ENCODE measurements around the gene ALPK1.

ALPK1 gene

DNA sequence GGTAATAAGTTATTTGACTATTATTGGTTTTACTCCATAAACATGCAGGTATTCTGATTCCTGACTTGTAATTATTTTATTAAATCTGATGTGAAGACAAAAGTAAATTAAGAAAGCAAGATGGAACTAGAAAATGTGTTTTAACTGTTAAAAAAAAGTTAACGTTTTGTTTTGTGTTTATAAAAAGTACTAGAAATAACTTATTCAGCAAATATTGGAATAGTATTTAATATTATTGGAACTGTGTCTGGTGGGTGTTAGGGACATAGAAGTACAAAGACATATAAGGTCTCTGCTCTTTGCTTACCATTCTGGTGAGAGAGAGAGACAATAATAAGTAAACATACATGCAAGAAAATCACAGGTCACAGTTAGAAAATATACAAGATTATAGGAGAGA lies 27.1 kb upstream of the ALPK1 start:
- ChIA-PET POLR2A (no interaction called here), CTCF (interaction anchor here (0.7 to 1.6 kb wide), 4 partner anchors 9 to 243 kb away, joined by 3 to 5 read pairs (median 3); no protein-coding TSS in a partner anchor)
- no peak for DNase-seq (ENCODE audit: extremely low spot score)
- TF ChIP-seq, protein P1, sequence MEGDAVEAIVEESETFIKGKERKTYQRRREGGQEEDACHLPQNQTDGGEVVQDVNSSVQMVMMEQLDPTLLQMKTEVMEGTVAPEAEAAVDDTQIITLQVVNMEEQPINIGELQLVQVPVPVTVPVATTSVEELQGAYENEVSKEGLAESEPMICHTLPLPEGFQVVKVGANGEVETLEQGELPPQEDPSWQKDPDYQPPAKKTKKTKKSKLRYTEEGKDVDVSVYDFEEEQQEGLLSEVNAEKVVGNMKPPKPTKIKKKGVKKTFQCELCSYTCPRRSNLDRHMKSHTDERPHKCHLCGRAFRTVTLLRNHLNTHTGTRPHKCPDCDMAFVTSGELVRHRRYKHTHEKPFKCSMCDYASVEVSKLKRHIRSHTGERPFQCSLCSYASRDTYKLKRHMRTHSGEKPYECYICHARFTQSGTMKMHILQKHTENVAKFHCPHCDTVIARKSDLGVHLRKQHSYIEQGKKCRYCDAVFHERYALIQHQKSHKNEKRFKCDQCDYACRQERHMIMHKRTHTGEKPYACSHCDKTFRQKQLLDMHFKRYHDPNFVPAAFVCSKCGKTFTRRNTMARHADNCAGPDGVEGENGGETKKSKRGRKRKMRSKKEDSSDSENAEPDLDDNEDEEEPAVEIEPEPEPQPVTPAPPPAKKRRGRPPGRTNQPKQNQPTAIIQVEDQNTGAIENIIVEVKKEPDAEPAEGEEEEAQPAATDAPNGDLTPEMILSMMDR (IDR thresholded peaks at IDR 0.05; ENCODE audit: control extremely low read depth, extremely low read depth, low read depth, missing control alignments), result no peak

DNA sequence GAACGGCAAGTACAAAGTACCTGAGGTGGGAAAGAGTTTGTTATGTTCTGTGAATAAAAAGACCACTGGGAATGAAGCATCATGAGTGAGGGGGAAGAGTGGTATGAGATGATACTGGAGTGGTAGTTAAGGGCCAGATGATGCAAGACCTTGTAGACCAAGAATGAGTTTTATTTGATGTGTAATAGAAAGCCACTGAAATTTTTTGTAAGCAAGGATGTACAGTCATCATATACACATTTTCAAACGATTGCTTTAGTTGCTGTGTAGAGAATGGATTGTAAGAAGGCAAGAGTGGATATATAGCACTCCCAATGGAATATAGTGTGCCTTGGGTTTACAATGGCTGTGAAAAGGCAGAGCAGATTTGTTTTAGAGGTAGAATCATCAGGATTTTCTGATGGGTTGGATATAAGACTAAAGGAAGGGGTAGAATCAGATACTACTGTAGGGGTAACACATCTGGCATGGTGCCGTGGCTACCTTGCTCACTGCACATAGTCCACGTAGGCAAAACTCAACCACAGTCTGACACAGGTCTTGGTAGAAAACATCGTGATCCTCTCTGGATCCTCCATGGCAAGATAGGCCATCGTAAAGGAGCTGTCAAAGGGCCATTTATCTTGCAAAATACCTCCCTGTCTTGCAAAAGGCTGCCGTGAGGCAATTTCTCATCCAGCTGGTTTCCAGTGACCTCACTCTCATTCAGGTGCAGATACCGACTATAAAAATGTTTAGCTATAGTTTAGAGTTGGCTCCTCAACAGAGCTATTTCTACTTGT lies 26.3 kb upstream of the ALPK1 start:
- TF ChIP-seq, protein P1 (IDR thresholded peaks at IDR 0.05; ENCODE audit: control extremely low read depth, extremely low read depth, low read depth, missing control alignments), result no peak

DNA sequence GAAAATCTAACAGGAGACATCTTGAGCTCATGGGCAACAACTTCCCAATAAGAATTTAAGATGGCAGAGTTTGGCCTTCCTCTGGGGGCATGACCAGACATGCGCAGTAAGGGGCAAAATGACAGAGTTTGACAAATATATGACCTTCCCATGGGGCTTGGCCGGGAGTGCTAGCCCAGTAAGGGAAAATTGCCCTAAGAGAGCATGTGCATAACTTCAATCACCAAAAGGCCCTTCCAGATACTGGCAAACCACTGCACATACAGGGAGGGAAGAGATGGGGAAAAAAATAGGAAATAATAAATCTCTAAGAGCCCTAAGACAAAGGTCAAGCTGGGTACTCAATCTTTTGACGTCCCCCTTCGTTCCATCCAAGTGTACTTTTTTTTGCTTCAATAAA lies 24.9 kb upstream of the ALPK1 start:
- no peak for DNase-seq (ENCODE audit: extremely low spot score)
- TF ChIP-seq, protein P1 (IDR thresholded peaks at IDR 0.05; ENCODE audit: control extremely low read depth, extremely low read depth, low read depth, missing control alignments), result no peak
- CTCF ChIA-PET, result interaction anchor here (0.8 to 1.7 kb wide), 6 partner anchors 9 to 252 kb away, joined by 3 to 9 read pairs (median 6); partner anchors contain the start of gene TIFA
- POLR2A ChIA-PET, result no interaction called here

More for the DNA sequence above, 26.3 kb upstream of the ALPK1 start:
- no peak for DNase-seq (ENCODE audit: extremely low spot score)
- ChIA-PET POLR2A (interaction anchor here (1.2 kb wide), 1 partner anchor 9 kb away, joined by 5 read pairs; no protein-coding TSS in a partner anchor), CTCF (interaction anchor here (0.7 to 1.7 kb wide), 12 partner anchors 11 to 253 kb away, joined by 3 to 9 read pairs (median 4); partner anchors contain the start of gene TIFA)

DNA sequence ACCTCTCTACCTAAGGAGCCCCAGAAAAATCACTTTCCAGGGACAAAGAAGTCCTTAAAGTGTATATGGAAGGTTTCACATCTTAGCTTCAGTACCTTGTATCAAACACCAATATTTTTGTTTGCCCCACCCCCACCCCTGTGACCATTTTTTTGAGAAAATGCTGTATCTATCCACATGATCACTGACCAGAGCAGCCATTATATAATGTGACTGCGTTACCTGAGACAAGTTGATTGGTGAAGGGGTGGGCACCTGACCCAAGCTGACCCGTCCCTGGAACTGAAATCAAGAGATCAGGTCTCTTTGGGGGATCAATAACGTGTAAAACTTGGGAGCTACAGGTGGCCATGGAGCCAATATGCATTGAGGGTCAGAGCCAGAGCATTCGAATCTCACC lies 22.2 kb upstream of the ALPK1 start:
- DNase-seq (ENCODE audit: extremely low spot score), result no peak
- ChIA-PET POLR2A (interaction anchor here (1.1 kb wide), 1 partner anchor 37 kb away, joined by 3 read pairs; no protein-coding TSS in a partner anchor), CTCF (interaction anchor here (0.9 to 2.1 kb wide), 7 partner anchors 8 to 176 kb away, joined by 3 to 6 read pairs (median 3); partner anchors contain the start of gene TIFA)
- TF ChIP-seq, protein P1 (IDR thresholded peaks at IDR 0.05; ENCODE audit: control extremely low read depth, extremely low read depth, low read depth, missing control alignments), result no peak

DNA sequence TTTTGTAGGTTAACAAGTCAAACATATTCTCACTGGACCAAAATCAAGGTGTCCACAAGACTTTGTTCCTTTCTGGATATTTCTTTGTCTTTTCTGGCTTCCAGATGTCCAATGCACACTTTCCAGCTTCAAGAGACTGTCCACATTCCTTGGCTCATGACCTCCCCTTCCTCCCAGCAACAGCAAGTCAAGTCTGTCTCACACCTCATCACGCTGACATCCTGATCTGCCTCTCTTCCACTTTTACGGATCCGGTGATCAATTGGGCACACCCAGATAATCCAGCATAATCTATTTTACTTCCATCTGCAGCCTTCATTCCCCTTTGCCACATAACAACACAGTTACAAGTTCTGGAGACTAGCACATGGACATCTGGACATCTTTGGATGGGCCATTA lies 21.1 kb upstream of the ALPK1 start:
- CTCF ChIA-PET, result interaction anchor here (1.1 to 2.1 kb wide), 4 partner anchors 9 to 51 kb away, joined by 3 to 6 read pairs (median 3); partner anchors contain the start of gene TIFA
- DNase-seq (ENCODE audit: extremely low spot score), result no peak
- TF ChIP-seq, protein P1 (IDR thresholded peaks at IDR 0.05; ENCODE audit: control extremely low read depth, extremely low read depth, low read depth, missing control alignments), result no peak
- POLR2A ChIA-PET, result no interaction called here

DNA sequence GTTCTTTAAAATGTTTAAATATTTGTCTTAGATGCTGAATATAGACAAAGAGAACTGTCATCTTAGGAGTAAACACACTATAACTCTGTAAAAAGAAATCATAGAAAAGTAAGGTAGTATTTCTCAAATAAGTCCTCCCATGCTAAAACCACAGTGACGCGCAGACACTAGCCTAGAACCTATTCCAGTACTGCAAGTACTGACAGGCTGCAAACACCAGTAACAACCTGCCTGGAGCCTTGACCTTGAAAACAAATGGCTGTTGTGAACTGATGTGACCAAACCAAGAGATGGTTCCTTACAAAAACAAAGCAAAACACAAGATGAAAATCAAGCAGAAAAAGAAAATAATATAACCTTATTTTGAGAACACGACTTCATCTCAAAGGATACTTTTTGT lies 19.9 kb upstream of the ALPK1 start:
- DNase-seq (ENCODE audit: extremely low spot score), result no peak
- TF ChIP-seq, protein P1 (IDR thresholded peaks at IDR 0.05; ENCODE audit: control extremely low read depth, extremely low read depth, low read depth, missing control alignments), result no peak
- CTCF ChIA-PET, result interaction anchor here (1.0 to 1.6 kb wide), 3 partner anchors 10 to 50 kb away, joined by 3 to 4 read pairs (median 3); no protein-coding TSS in a partner anchor
- POLR2A ChIA-PET, result no interaction called here

Data from GM10248 (cell line).